Measurements from ENCODE around the gene MMS19.
"Not testable (repeated sequence)": the region's sequence is repeated elsewhere in the genome, so short reads cannot be mapped to it uniquely, and the experiment has no call there.

The MMS19 gene

DNA sequence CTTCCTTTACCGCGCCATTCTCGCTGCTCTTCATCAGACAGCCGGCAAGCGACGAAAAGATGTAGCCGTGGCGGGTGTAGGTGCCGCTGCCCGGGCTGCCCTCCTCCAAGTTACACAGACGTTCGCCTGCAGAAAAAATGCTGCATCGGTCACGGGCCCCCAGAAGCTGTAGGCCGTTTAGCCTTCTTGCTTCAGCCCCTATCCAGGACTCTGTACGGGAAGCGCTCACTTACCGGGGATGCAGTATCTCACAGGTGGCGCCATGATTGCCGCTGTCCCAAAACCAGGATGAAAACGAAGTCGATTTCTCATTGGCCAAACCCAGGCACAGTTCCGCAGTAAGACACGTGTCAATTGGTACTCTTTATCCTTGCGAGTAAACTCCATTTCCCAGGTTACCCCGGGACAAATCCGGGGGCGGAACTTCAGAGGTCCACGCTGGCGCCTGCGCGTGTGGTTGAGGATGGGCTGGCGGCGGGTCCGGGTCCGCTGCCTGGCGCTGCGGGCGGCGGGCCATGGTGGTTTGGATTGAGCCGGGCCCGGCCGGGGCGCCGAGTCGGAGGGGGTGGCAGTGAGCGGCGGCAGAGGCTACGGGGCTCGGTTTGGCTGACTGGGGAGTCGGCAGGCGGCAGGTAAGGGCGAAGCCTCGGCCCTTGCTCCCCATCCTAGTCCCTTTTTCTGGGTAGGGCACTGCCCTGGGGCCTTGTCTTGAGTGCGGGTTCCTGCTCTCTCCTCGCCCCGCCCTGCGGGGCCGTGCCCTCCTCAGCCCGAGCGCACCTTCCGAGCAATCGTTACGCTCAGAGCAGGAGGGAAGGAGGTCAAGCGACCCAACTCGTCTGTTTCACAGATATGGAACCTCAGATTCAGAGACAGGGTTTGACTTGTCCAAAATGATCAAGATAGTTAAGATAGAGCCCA is 52.2 kb downstream of the MMS19 start, which contains the start of the genes EXOSC1 and ZDHHC16:
EXOSC1 (minus strand) TSS at position 285 of the 918 bp plus-strand sequence; CDS start at position 264, 21 bp downstream.
ZDHHC16 (plus strand) TSS at position 454 of the 918 bp plus-strand sequence. CDS start 5,501 bp downstream, outside the sequence.
- Mint-ChIP-seq H3K27ac (peak within 1 kb of the TSS; percentile 89), H3K36me3 (ENCODE audit: low read depth) (peaks cover 16% of the 10 kb centered on the region), H3K4me3 (peak within 1 kb of the TSS; percentile 89), H3K9me3 (no peaks in the 10 kb centered on the region), H3K27me3 (ENCODE audit: low read depth) (no peaks in the 10 kb centered on the region), H3K4me1 (ENCODE audit: low read depth) (peaks cover 34% of the 10 kb centered on the region)

DNA sequence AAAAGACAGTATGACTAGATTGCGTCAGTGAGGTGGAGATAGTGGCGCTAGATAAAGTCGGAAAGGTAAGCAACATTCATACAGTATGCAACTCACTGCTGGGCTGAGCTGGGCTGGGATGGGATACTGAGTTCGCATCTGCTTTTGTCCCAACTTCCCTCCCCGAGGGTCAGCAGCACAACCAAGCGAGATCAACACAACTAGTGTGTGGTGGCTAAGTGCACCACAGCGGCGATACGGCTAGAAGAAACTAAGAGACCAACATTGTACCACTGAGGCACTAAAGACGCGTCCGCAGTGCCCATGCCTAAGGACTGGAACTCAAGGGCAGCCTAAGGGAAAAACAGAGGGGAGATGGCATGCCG is 52.9 kb downstream of the MMS19 start:
- Mint-ChIP-seq H3K36me3 (ENCODE audit: low read depth) (peaks cover 13% of the 10 kb centered on the region), H3K27ac (peak overlapping the region; percentile 89), H3K27me3 (ENCODE audit: low read depth) (no peaks in the 10 kb centered on the region), H3K9me3 (no peaks in the 10 kb centered on the region), H3K4me1 (ENCODE audit: low read depth) (peaks cover 29% of the 10 kb centered on the region), H3K4me3 (peak overlapping the region; percentile 89)

DNA sequence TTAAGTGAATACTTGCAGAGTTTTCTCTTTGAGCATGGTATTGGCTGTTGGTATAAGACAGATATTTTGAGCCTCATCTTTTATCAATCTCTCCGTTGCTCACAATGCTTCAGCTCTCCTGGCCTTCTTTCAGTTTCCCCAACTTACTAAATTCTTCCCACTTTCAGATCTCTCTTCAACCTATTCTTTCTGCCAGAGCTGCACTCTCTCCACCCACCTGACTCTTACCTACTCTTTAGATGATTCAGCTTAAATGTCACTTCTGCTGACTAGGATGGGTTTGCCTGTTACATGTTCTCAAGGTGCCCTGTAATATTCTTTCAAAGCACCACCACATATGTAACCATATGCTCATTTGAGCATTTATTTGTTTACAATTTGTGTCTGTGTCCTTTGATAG is 54.0 kb downstream of the MMS19 start:
- H3K36me3 Mint-ChIP-seq (ENCODE audit: low read depth): peaks cover 18% of the 10 kb centered on the region
- peak overlapping the region; percentile 89 for H3K4me3 Mint-ChIP-seq
- H3K9me3 Mint-ChIP-seq: no peaks in the 10 kb centered on the region
- peaks cover 26% of the 10 kb centered on the region for H3K4me1 Mint-ChIP-seq (ENCODE audit: low read depth)
- H3K27me3 Mint-ChIP-seq (ENCODE audit: low read depth): no peaks in the 10 kb centered on the region
- H3K27ac Mint-ChIP-seq: peak overlapping the region; percentile 18

DNA sequence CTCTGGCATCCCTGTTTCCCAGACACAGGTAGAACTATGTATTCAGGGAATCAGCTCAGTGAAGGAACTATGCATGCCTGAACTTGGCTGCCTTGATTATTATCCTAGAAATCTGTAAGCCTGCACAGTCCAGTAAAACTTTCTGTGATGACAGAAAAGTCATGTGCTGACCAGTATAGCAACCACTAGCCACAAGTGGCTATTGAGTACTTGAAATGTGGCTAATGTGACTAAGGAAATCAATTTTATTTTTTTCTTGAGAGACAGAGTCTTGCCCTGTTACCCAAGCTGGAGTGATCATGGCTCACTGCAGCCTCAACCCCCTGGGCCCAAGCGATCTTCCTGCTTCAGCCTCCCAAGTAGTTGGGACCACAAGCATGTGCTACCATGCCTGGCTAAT is 55.9 kb downstream of the MMS19 start:
- no peak overlapping the region for H3K4me3 Mint-ChIP-seq
- H3K4me1 Mint-ChIP-seq (ENCODE audit: low read depth): peaks cover 19% of the 10 kb centered on the region
- H3K9me3 Mint-ChIP-seq: no peaks in the 10 kb centered on the region
- no peaks in the 10 kb centered on the region for H3K27me3 Mint-ChIP-seq (ENCODE audit: low read depth)
- peaks cover 22% of the 10 kb centered on the region for H3K36me3 Mint-ChIP-seq (ENCODE audit: low read depth)
- H3K27ac Mint-ChIP-seq: no peak overlapping the region

DNA sequence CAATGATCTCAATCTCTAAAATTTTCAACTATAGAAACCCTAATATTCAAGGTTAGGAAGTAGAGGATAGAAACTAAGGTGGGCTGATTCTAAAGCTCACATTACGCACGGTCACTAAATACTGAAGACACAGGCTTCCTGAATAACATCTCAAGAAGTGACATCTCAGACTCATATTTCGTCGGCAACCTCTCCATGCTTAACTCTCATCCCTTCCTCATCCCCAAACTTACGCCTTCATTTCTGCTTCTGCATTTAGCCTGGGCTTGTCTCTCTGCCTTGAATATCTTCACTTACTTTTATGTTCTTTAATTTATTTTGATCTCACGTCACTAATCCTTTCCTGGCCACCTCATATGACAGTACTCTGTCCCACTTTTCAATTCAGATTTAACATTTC is 63.0 kb downstream of the MMS19 start:
- H3K27ac Mint-ChIP-seq: no peak overlapping the region
- no peak overlapping the region for H3K4me3 Mint-ChIP-seq
- peaks cover 1% of the 10 kb centered on the region for H3K4me1 Mint-ChIP-seq (ENCODE audit: low read depth)
- H3K36me3 Mint-ChIP-seq (ENCODE audit: low read depth): peaks cover 46% of the 10 kb centered on the region
- H3K9me3 Mint-ChIP-seq: no peaks in the 10 kb centered on the region
- H3K27me3 Mint-ChIP-seq (ENCODE audit: low read depth): no peaks in the 10 kb centered on the region

DNA sequence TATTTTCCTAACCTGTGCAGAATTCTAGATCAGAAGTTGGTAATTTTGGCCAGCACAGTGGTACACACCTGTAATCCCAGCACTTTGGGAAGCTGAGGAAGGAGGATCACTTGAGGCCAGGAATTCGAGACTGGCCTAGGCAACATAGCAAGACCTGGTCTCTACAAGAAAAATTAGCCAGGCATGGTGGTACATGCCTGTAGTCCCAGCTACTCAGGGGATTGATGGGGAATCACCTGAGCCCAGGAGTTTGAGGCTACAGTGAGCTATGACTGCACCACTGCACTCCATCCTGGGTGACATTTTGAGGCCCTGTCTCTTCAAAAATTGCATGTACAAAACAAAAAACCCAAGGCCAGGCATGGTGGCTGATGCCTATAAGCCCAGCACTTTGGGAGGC is 63.7 kb downstream of the MMS19 start:
- H3K4me1 Mint-ChIP-seq (ENCODE audit: low read depth): peaks cover 1% of the 10 kb centered on the region
- no peak overlapping the region for H3K4me3 Mint-ChIP-seq
- H3K36me3 Mint-ChIP-seq (ENCODE audit: low read depth): peaks cover 46% of the 10 kb centered on the region
- H3K27ac Mint-ChIP-seq: no peak overlapping the region
- no peaks in the 10 kb centered on the region for H3K9me3 Mint-ChIP-seq
- no peaks in the 10 kb centered on the region for H3K27me3 Mint-ChIP-seq (ENCODE audit: low read depth)

DNA sequence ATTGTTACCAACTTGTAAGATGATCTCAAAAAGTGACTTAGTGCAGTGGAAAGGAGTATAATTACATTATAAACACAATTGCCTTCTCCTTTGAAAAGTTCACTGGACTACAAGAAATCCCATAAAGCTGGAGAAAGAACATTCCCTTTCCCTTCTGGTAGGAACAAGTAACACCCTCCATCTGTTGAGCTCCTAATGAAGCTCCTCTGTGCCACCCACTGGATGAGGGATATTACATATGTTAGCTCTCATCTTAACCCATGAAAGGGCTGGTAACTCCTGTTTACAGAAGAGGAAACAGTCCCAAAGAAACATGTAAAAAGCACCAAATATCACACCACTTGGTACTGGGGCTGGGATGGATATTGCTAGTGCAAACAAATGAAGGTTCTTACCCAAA is 64.2 kb downstream of the MMS19 start:
- H3K27ac Mint-ChIP-seq: no peak overlapping the region
- H3K27me3 Mint-ChIP-seq (ENCODE audit: low read depth): no peaks in the 10 kb centered on the region
- peaks cover 6% of the 10 kb centered on the region for H3K4me1 Mint-ChIP-seq (ENCODE audit: low read depth)
- H3K36me3 Mint-ChIP-seq (ENCODE audit: low read depth): peaks cover 47% of the 10 kb centered on the region
- H3K4me3 Mint-ChIP-seq: no peak overlapping the region
- no peaks in the 10 kb centered on the region for H3K9me3 Mint-ChIP-seq

DNA sequence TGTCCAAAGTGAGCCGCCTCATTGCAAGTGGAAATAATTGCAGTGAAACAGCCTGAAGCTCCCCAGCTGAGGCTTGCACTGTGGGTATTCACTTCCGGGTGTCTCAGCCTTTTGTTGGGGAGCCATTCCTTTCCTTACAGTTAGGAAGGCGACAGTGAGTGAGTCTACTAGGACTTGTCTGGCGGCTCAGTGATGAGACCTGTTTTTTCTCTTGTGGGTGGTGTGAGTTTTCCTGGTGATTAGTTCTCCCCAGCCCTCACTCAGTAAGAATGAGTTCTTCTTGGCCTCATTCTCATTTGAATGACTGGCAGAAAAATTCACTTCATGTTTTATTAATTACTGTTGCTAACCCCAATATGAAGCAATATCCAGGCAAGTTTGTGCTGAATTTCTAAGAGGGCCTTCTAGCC is 69.6 kb downstream of the MMS19 start:
- H3K9me3 Mint-ChIP-seq: no peaks in the 10 kb centered on the region
- peaks cover 29% of the 10 kb centered on the region for H3K4me1 Mint-ChIP-seq (ENCODE audit: low read depth)
- peak overlapping the region; percentile 96 for H3K27ac Mint-ChIP-seq
- H3K36me3 Mint-ChIP-seq (ENCODE audit: low read depth): peaks cover 41% of the 10 kb centered on the region
- H3K27me3 Mint-ChIP-seq (ENCODE audit: low read depth): peaks cover 3% of the 10 kb centered on the region
- peak overlapping the region; percentile 86 for H3K4me3 Mint-ChIP-seq

DNA sequence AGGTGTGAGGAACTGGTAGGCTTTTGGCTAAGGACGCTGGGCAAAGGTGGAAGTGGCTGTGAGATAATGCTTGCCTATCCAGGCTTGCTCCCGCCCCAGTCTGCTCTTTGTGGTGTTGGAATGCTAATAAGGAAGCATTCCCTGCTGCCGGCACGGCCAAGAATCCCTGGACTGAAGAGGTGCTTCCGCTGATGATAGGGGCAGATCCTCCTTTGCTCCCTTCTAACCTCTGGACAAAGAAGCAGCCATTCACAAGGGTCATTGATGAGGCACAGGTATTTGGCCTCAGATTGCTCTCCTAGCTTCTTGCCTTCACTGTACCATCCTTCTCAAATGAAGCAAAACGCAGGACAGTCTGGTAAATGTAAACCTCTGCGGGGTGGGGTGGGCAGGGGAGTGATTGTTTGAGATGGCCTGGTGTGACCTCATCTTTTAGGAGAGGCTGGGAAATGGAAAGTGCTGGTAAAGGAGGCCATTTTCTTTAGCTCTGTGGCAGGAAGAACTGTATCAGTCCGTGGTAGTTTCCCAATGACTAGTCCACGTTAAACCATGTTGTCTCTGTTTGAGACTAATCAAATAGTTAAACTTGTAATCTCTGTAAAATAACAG is 70.5 kb downstream of the MMS19 start:
- Mint-ChIP-seq H3K27me3 (ENCODE audit: low read depth) (peaks cover 3% of the 10 kb centered on the region), H3K27ac (peak overlapping the region; percentile 96), H3K4me1 (ENCODE audit: low read depth) (peaks cover 35% of the 10 kb centered on the region), H3K36me3 (ENCODE audit: low read depth) (peaks cover 42% of the 10 kb centered on the region), H3K9me3 (no peaks in the 10 kb centered on the region), H3K4me3 (peak overlapping the region; percentile 90)

DNA sequence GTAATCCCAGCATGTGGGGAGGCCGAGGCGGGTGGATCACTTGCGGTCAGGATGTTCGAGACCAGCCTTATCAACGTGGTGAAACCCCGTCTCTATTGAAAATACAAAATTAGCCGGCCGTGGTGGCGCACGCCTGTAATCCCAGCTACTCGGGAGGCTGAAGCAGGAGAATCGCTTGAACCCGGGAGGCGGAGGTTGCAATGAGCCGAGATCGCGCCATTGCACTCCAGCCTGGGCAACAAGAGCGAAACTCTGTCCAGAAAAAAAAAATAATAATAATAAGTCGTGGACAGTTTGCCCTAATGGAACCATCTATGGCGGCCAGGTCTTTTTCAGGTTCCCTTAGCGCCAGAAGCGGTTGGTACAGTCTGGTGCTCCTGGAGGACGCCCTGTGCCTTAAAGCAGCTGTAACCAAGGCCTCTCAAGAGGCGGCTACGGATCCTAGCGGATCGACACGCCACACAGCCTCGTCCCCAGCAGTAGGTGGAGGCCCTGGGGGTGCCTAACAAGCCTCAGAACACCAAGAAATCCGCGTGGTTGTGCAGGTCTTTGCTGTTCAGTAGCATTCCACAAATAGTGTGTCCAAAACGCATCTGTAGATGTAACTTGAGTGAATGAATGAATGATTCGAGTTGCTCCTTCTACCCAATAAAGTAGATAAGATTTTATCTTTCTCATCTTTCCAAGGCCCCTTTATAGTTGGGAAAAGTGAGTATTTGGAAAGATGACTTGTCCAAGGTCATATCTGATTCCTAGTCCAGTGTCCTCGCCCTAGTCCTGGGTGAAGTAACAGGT is 71.2 kb downstream of the MMS19 start:
- Mint-ChIP-seq H3K36me3 (ENCODE audit: low read depth) (peaks cover 39% of the 10 kb centered on the region), H3K27me3 (ENCODE audit: low read depth) (peaks cover 3% of the 10 kb centered on the region), H3K4me3 (peak overlapping the region; percentile 90), H3K9me3 (no peaks in the 10 kb centered on the region), H3K27ac (peak overlapping the region; percentile 96), H3K4me1 (ENCODE audit: low read depth) (peaks cover 35% of the 10 kb centered on the region)

DNA sequence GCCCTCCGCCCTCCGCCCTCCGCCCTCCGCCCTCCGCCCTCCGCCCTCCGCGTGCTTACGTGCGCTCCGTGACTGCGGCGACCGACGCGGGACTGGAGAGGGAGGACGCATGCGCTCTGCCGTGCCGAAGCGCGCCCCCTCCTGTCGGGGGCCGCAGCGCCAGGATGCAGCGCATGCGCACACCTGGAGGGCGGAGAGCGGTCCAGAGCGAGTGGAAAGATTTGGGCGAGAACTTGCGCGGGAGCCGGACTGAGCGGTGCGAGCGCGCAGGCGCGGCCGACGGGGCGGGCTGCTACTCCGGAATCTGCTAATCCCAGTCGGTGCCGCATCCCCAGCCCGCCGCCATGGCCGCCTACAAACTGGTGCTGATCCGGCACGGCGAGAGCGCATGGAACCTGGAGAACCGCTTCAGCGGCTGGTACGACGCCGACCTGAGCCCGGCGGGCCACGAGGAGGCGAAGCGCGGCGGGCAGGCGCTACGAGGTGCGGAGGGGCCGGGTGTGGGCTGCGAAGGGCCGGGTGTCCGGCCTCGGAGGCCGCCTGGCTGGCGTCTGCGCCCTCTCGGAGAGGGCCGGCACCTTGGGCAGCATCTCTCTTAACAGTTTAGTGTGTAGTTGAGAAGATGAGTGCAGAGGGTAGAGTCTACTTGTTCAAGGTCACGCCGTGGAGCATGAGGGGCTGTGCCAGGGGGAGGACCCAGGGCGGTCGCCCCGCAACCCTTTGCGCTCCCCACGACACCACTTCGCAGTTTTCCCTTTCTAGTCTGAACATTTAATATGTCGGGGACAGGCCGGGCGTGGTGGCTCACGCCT is 72.1 kb downstream of the MMS19 start, which contains the start of gene PGAM1:
PGAM1 (plus strand) TSS at position 228 of the 812 bp plus-strand sequence; CDS start at position 345, 117 bp downstream.
- Mint-ChIP-seq H3K27ac (peak within 1 kb of the TSS; percentile 96), H3K27me3 (ENCODE audit: low read depth) (peaks cover 3% of the 10 kb centered on the region), H3K9me3 (no peaks in the 10 kb centered on the region), H3K4me1 (ENCODE audit: low read depth) (peaks cover 34% of the 10 kb centered on the region), H3K4me3 (peak within 1 kb of the TSS; percentile 90), H3K36me3 (ENCODE audit: low read depth) (peaks cover 32% of the 10 kb centered on the region)

DNA sequence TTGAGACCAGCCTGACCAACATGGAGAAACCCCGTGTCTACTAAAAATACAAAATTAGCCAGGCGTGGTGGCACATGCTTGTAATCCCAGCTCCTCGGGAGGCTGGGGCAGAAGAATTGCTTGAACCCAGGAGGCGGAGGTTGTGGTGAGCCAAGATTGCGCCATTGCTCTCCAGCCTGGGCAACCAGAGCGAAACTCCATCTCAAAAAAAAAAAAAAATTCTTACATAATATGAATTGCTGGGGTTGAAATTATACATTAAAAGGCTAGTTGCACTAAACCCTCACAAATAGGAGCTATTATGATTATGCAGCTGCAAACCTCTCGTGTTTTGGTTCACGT is 74.5 kb downstream of the MMS19 start:
- H3K4me3 Mint-ChIP-seq: peak overlapping the region; percentile 66

DNA sequence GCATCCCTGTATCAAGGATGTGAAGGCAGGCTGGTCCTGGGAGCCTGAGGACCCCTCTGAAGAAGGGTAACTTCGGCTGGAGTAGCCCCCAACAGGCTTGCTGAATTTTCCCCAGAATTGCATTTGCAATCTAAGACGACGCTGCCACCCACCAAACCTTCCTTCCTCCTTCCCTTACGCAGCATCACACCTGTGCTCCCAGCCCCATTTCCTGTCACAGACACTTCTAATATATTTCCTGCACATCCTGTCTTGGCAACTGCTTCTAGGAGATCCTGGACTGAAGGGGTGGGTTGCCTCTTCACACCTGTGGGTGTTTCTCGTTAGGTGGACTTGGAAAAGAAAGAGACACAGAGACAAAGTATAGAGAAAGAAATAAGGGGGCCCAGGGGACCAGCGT is 81.7 kb downstream of the MMS19 start:
- Mint-ChIP-seq H3K4me1 (ENCODE audit: low read depth) (peaks cover 49% of the 10 kb centered on the region), H3K9me3 (no peaks in the 10 kb centered on the region), H3K36me3 (ENCODE audit: low read depth) (peaks cover 2% of the 10 kb centered on the region), H3K27me3 (ENCODE audit: low read depth) (no peaks in the 10 kb centered on the region), H3K27ac (peak overlapping the region; percentile 89), H3K4me3 (peak overlapping the region; percentile 23)

More for the DNA sequence above, 74.5 kb downstream of the MMS19 start:
- not testable (repeated sequence) for H3K27me3 Mint-ChIP-seq (ENCODE audit: low read depth); H3K9me3 Mint-ChIP-seq
- Mint-ChIP-seq H3K27ac (peak overlapping the region; percentile 94), H3K36me3 (ENCODE audit: low read depth) (peaks cover 18% of the 10 kb centered on the region), H3K4me1 (ENCODE audit: low read depth) (peaks cover 37% of the 10 kb centered on the region)

Measured in T-helper 1 cell treated with Interleukin-12 subunit alpha and Interleukin-12 subunit beta and Interleukin-4 antibody, amounts not matched to agents 30 μg/mL and 1 μg/mL, for 36 hours (primary cell).